A549 (cell line): ENCODE measurements around the gene IL22RA2. TPM values are rescaled to one million over a fixed set of nuclear protein-coding genes. Genes with fewer than 3 reads are reported as not detected.

Source experiments
- ATAC-seq, 2 experiments: fragments of 200-7000 bp in 1 of 2; fragments of >200 bp in 1 of 2; cut with Nextera tagmentation in 1 of 2; cut with Tn5 transposase in 1 of 2; 3 replicates each; pipeline versions ENCODE4 v1.8.0 to v1.9.1; 2018 to 2020; ENCODE audit warnings: mild to moderate bottlenecking in 1 of 2, moderate library complexity in 1 of 2
- CTCF ChIA-PET: fragments of 300-600 bp; sonication (Branson Sonifier 250); formaldehyde crosslinking; extraction: SDS; loops from one replicate; lab custom pipeline; 2021; ENCODE audit warnings: antibody characterized with exemption, inconsistent platforms; lab: Yijun Ruan, JAX
- POLR2A ChIA-PET: fragments of 350-600 bp; formaldehyde crosslinking; extraction: SDS; loops from one replicate; lab custom pipeline; 2021; ENCODE audit warnings: antibody characterized with exemption, inconsistent platforms; lab: Yijun Ruan, JAX
- DNase-seq, 2 experiments: peaks; one replicate each; pipeline versions ENCODE4 v3.0.0 to v3.0.0-alpha.2; 2011 to 2016; ENCODE audit warnings: low read depth in 1 of 2, low spot score in 1 of 2
- FAIRE-seq: peaks from 2 replicates; lab custom pipeline; 2011; peaks lifted over from hg19 to GRCh38; lab: Jason Lieb, UNC
- H3K27ac ChIP-seq, 2 experiments: fragments of >200 bp; sonication (Bioruptor Twin); formaldehyde crosslinking; 3 replicates each; pipeline ENCODE4 v1.5.1; 2016 to 2017
- H3K4me1 ChIP-seq: fragments of >200 bp; sonication (Bioruptor Twin); formaldehyde crosslinking; 3 replicates; pipeline ENCODE4 v1.6.1; 2016
- H3K4me2 ChIP-seq: fragments of >200 bp; sonication (Bioruptor Twin); formaldehyde crosslinking; 3 replicates; pipeline ENCODE4 v1.6.1; 2016
- H3K4me3 ChIP-seq: fragments of >200 bp; sonication (Bioruptor Twin); formaldehyde crosslinking; 3 replicates; pipeline ENCODE4 v1.5.1; 2016
- H3K9me3 ChIP-seq: fragments of >200 bp; sonication (Bioruptor Twin); formaldehyde crosslinking; 3 replicates; pipeline ENCODE4 v1.6.1; 2016
- CBX8 ChIP-seq: fragments of 200-600 bp; sonication (generic); IDR thresholded peaks from 2 replicates; pipeline ENCODE4 v1.6.1; 2016
- EHF ChIP-seq: fragments of 250-450 bp; sonication (Bioruptor Pico); IDR thresholded peaks from 2 replicates; pipeline ENCODE4 v1.5.0; 2020; ENCODE audit warnings: mild to moderate bottlenecking
- EHMT2 ChIP-seq: fragments of 200-600 bp; sonication (generic); IDR thresholded peaks from 2 replicates; pipeline ENCODE4 v1.6.1; 2016; ENCODE audit warnings: antibody characterized with exemption, low read depth, mild to moderate bottlenecking, moderate library complexity
- FOSL2 ChIP-seq, 2 experiments: fragments of 450-650 bp in 1 of 2; fragments of >200 bp in 1 of 2; sonication (Bioruptor Twin) in 1 of 2; formaldehyde crosslinking; IDR thresholded peaks; 2 replicates each; pipeline versions ENCODE4 v1.5.0 to v1.6.1; 2016 to 2020; ENCODE audit warnings: mild to moderate bottlenecking in 1 of 2, moderate library complexity in 1 of 2
- GATA3 ChIP-seq: IDR thresholded peaks from 2 replicates; pipeline ENCODE4 v1.6.1; 2012; ENCODE audit warnings: borderline replicate concordance
- HMGXB4 ChIP-seq: fragments of 250-450 bp; sonication (Bioruptor Pico); IDR thresholded peaks from 2 replicates; pipeline ENCODE4 v1.5.0; 2021; ENCODE audit warnings: mild to moderate bottlenecking, moderate library complexity, borderline replicate concordance
- HOXA7 ChIP-seq: fragments of 250-450 bp; sonication (Bioruptor Pico); IDR thresholded peaks from 2 replicates; pipeline ENCODE4 v1.5.0; 2020; ENCODE audit warnings: mild to moderate bottlenecking, moderate library complexity
- JUNB ChIP-seq: fragments of >200 bp; sonication (Bioruptor Twin); formaldehyde crosslinking; IDR thresholded peaks from 2 replicates; pipeline ENCODE4 v1.6.1; 2016
- KDM5A ChIP-seq: fragments of 200-600 bp; sonication (generic); IDR thresholded peaks from 2 replicates; pipeline ENCODE4 v1.6.1; 2016; ENCODE audit warnings: antibody characterized with exemption, mild to moderate bottlenecking
- MAX ChIP-seq: IDR thresholded peaks from 2 replicates; pipeline ENCODE4 v1.6.1; 2012
- MYC ChIP-seq: IDR thresholded peaks from 2 replicates; pipeline ENCODE4 v1.6.1; 2012; ENCODE audit warnings: mild to moderate bottlenecking, inconsistent platforms, low read length, improper control_type of control experiment, borderline replicate concordance
- NFE2L2 ChIP-seq: fragments of 150-350 bp; conservative IDR thresholded peaks from 2 replicates; pipeline ENCODE4 v1.6.1; 2014; ENCODE audit warnings: low read length
- PHF8 ChIP-seq: fragments of 200-600 bp; sonication (generic); IDR thresholded peaks from 2 replicates; pipeline ENCODE4 v1.6.1; 2016; ENCODE audit warnings: low read depth, mild to moderate bottlenecking, antibody characterized with exemption, moderate library complexity, borderline replicate concordance
- RARB ChIP-seq: fragments of 250-450 bp; sonication (Bioruptor Pico); IDR thresholded peaks from 2 replicates; pipeline ENCODE4 v1.8.0; 2021; ENCODE audit warnings: mild to moderate bottlenecking, moderate library complexity
- REST ChIP-seq: fragments of 200-600 bp; sonication (generic); IDR thresholded peaks from 2 replicates; pipeline ENCODE4 v1.6.1; 2016; ENCODE audit warnings: antibody characterized with exemption, mild to moderate bottlenecking, moderate library complexity
- RFX5 ChIP-seq: fragments of 450-650 bp; IDR thresholded peaks from 2 replicates; pipeline ENCODE4 v1.7.1; 2014; ENCODE audit warnings: antibody characterized with exemption, mild to moderate bottlenecking, moderate library complexity
- SMC3 ChIP-seq: fragments of >200 bp; sonication (Bioruptor Twin); formaldehyde crosslinking; IDR thresholded peaks from 3 replicates; pipeline ENCODE4 v1.6.1; 2018; ENCODE audit warnings: inconsistent platforms
- TFCP2L1 ChIP-seq: fragments of 250-450 bp; sonication (Bioruptor Pico); IDR thresholded peaks from 2 replicates; pipeline ENCODE4 v1.5.0; 2021; ENCODE audit warnings: mild to moderate bottlenecking
- WGBS: methylation state at CpG from one replicate; pipeline ENCODE4 v1.1.6; 2017; ENCODE audit errors: missing lambda C conversion rate; 5-methylcytosine and 5-hydroxymethylcytosine counted together
- polyA plus RNA-seq, 4 experiments: library from polyadenylated mRNA; depleted of rRNA in 3 of 4; stranded (reverse); fragments of >200 nt; fragmentation: RNase III in 1 of 4; extraction: RNeasy Plus Mini Kit Qiagen cat#74134 plus additional on column Dnase treatment in 1 of 4; gene quantifications; 2 replicates in 3 of 4; 3 replicates in 1 of 4; pipeline ENCODE4 v1.2.3, GENCODE V29; 2011 to 2017

Gene IL22RA2
- polyA plus RNA-seq, 2 of the 4 experiments (the other 2 are of a cell fraction) = not detected

GRCh38 chr6:137185290-137185689 lies 11.8 kb upstream of the IL22RA2 start:
- no peak for ATAC-seq
- Histone ChIP-seq H3K4me1 (no peaks in the 10 kb centered on the region), H3K4me2 (no peak overlapping the region), H3K4me3 (no peak overlapping the region), H3K27ac (no peak overlapping the region), H3K9me3 (peaks cover 26% of the 10 kb centered on the region)
- ChIA-PET CTCF (no interaction called here), POLR2A (no interaction called here)
- no peak for FAIRE-seq
- DNase-seq = no peak
- 11% methylated on average over 3 of the region's 3 CpGs for WGBS
- no peak for TF ChIP-seq MYC
- TF ChIP-seq GATA3 = no peak
- TF ChIP-seq KDM5A = no peak
- no peak for TF ChIP-seq NFE2L2
- TF ChIP-seq EHMT2 = no peak
- TF ChIP-seq TFCP2L1 (CRISPR knock-in tag) = no peak
- no peak for TF ChIP-seq MAX
- TF ChIP-seq HOXA7 (CRISPR knock-in tag) = no peak
- TF ChIP-seq SMC3 = no peak
- no peak for TF ChIP-seq CBX8
- no peak for TF ChIP-seq FOSL2 (IDR thresholded peaks at IDR 0.05)
- TF ChIP-seq FOSL2 (CRISPR knock-in tag; IDR thresholded peaks at IDR 0.05) = no peak
- no peak for TF ChIP-seq REST
- TF ChIP-seq RFX5 = no peak
- TF ChIP-seq EHF (CRISPR knock-in tag) = no peak
- no peak for TF ChIP-seq PHF8
- no peak for TF ChIP-seq HMGXB4 (CRISPR knock-in tag)

- Histone ChIP-seq H3K27ac (no peak overlapping the region), H3K4me1 (no peaks in the 10 kb centered on the region), H3K9me3 (peaks cover 11% of the 10 kb centered on the region; the same call in 2 of the 3 replicates), H3K4me3 (no peak overlapping the region), H3K4me2 (no peak overlapping the region)
- ATAC-seq (no peak), DNase-seq (no peak), FAIRE-seq (no peak)
- no peak for TF ChIP-seq RARB (CRISPR knock-in tag)
- TF ChIP-seq REST = no peak
- no peak for TF ChIP-seq JUNB
- ChIA-PET CTCF (interaction anchor here (1.7 kb wide), 1 partner anchor 14 kb away, joined by 3 read pairs; no protein-coding TSS in a partner anchor), POLR2A (no interaction called here)
These were observed 9.2 kb upstream of the IL22RA2 start for GRCh38 chr6:137182654-137183073.
